H9 (cell line): ENCODE results near the gene MBD3L1. TPM values are rescaled to one million over a fixed set of nuclear protein-coding genes. Genes with fewer than 3 reads are reported as not detected.

Experiments used
- DNase-seq: peaks from one replicate; pipeline ENCODE4 v3.0.0-alpha.2; 2017
- H2AFZ ChIP-seq: one replicate; pipeline ENCODE4 v1.6.1; 2013; ENCODE audit warnings: mild to moderate bottlenecking, low read length, control low read depth, moderate library complexity
- H2AK5ac ChIP-seq: 2 replicates; pipeline ENCODE4 v1.6.1; 2013; ENCODE audit warnings: low read length, control low read depth, mixed read lengths; ENCODE audit not compliant: insufficient read length
- H2BK120ac ChIP-seq: one replicate; pipeline ENCODE4 v1.6.1; 2013; ENCODE audit warnings: low read depth, mild to moderate bottlenecking, low read length, control low read depth, inconsistent platforms; ENCODE audit not compliant: poor library complexity, severe bottlenecking
- H2BK12ac ChIP-seq: 2 replicates; pipeline ENCODE4 v1.6.1; 2013; ENCODE audit warnings: low read length, control low read depth, mixed read lengths, low read depth; ENCODE audit not compliant: insufficient read length
- H2BK15ac ChIP-seq: 2 replicates; pipeline ENCODE4 v1.6.1; 2013; ENCODE audit warnings: low read depth, low read length, control low read depth
- H2BK20ac ChIP-seq: one replicate; pipeline ENCODE4 v1.6.1; 2013; ENCODE audit warnings: low read depth, mild to moderate bottlenecking, low read length, control low read depth, inconsistent platforms; ENCODE audit not compliant: poor library complexity, severe bottlenecking
- H2BK5ac ChIP-seq: 2 replicates; pipeline ENCODE4 v1.6.1; 2013; ENCODE audit warnings: low read length, control low read depth, mixed read lengths; ENCODE audit not compliant: insufficient read length
- H3K14ac ChIP-seq: 2 replicates; pipeline ENCODE4 v1.6.1; 2013; ENCODE audit warnings: low read length, control low read depth; ENCODE audit not compliant: insufficient read depth
- H3K18ac ChIP-seq: 2 replicates; pipeline ENCODE4 v1.6.1; 2013; ENCODE audit warnings: low read depth, mild to moderate bottlenecking, mixed read lengths, low read length, control low read depth; ENCODE audit not compliant: insufficient read length
- H3K23ac ChIP-seq: 2 replicates; pipeline ENCODE4 v1.6.1; 2013; ENCODE audit warnings: low read length, control low read depth, mixed read lengths, low read depth; ENCODE audit not compliant: insufficient read length
- H3K23me2 ChIP-seq: 2 replicates; pipeline ENCODE4 v1.6.1; 2013; ENCODE audit warnings: low read depth, mild to moderate bottlenecking, mixed read lengths, low read length, control low read depth; ENCODE audit not compliant: insufficient read length, poor library complexity, severe bottlenecking
- H3K27ac ChIP-seq: 2 replicates; pipeline ENCODE4 v1.5.1; 2013; ENCODE audit warnings: low read length, control low read depth, mixed read lengths, low read depth; ENCODE audit not compliant: insufficient read length
- H3K27me3 ChIP-seq: 2 replicates; pipeline ENCODE4 v1.6.1; 2013; ENCODE audit warnings: low read length, control low read depth, inconsistent platforms; ENCODE audit not compliant: insufficient read depth
- H3K4ac ChIP-seq: 2 replicates; pipeline ENCODE4 v1.6.1; 2013; ENCODE audit warnings: low read depth, mild to moderate bottlenecking, control low read depth, inconsistent platforms, low read length, moderate library complexity
- H3K4me1 ChIP-seq: 2 replicates; pipeline ENCODE4 v1.6.1; 2013; ENCODE audit warnings: low read length, control low read depth, inconsistent platforms; ENCODE audit not compliant: insufficient read depth
- H3K4me2 ChIP-seq: 2 replicates; pipeline ENCODE4 v1.6.1; 2013; ENCODE audit warnings: low read length, control low read depth, mixed read lengths; ENCODE audit not compliant: insufficient read length, insufficient read depth
- H3K56ac ChIP-seq: 2 replicates; pipeline ENCODE4 v1.6.1; 2013; ENCODE audit warnings: low read depth, mild to moderate bottlenecking, mixed read lengths, low read length, control low read depth; ENCODE audit not compliant: insufficient read length
- H3K79me1 ChIP-seq: 2 replicates; pipeline ENCODE4 v1.6.1; 2013; ENCODE audit warnings: low read depth, mild to moderate bottlenecking, moderate library complexity, low read length, control low read depth, inconsistent platforms; ENCODE audit not compliant: insufficient read depth, poor library complexity, severe bottlenecking
- H3K79me2 ChIP-seq: 2 replicates; pipeline ENCODE4 v1.6.1; 2013; ENCODE audit warnings: low read length, control low read depth, inconsistent platforms; ENCODE audit not compliant: insufficient read depth
- H3K9ac ChIP-seq: 2 replicates; pipeline ENCODE4 v1.6.1; 2013; ENCODE audit warnings: low read length, control low read depth, mixed read lengths; ENCODE audit not compliant: insufficient read length; ENCODE audit errors: extremely low read depth
- H3K9me3 ChIP-seq: one replicate; pipeline ENCODE4 v1.6.1; 2013; ENCODE audit warnings: low read depth, low read length, inconsistent platforms; ENCODE audit not compliant: control insufficient read depth
- H3T11ph ChIP-seq: one replicate; pipeline ENCODE4 v1.6.1; 2013; ENCODE audit warnings: mild to moderate bottlenecking, low read length, control low read depth, inconsistent platforms
- H4K20me1 ChIP-seq: one replicate; pipeline ENCODE4 v1.6.1; 2013; ENCODE audit not compliant: control insufficient read depth, insufficient read length, insufficient read depth
- H4K5ac ChIP-seq: 2 replicates; pipeline ENCODE4 v1.6.1; 2013; ENCODE audit warnings: low read depth, mild to moderate bottlenecking, mixed read lengths, low read length, control low read depth; ENCODE audit not compliant: insufficient read length
- H4K8ac ChIP-seq: replicated peaks from 2 replicates; pipeline ENCODE4 v1.6.1; 2013; ENCODE audit warnings: low read length, control low read depth, mixed read lengths, low read depth; ENCODE audit not compliant: insufficient read length
- H4K91ac ChIP-seq: 2 replicates; pipeline ENCODE4 v1.6.1; 2013; ENCODE audit warnings: low read depth, mild to moderate bottlenecking, moderate library complexity, mixed read lengths, low read length, control low read depth; ENCODE audit not compliant: insufficient read length
- H3K27ac Mint-ChIP-seq, 3 experiments: 2 replicates in 2 of 3; 3 replicates in 1 of 3; pipeline ENCODE4 v1.8.0; 2020 to 2021; ENCODE audit warnings: mixed read lengths in 3 of 3, mild to moderate bottlenecking in 1 of 3, moderate library complexity in 1 of 3
- H3K27me3 Mint-ChIP-seq: 2 replicates; pipeline ENCODE4 v1.8.0; 2021; ENCODE audit warnings: low read depth, mild to moderate bottlenecking, moderate library complexity, mixed read lengths
- H3K36me3 Mint-ChIP-seq, 3 experiments: 2 replicates in 2 of 3; 3 replicates in 1 of 3; pipeline ENCODE4 v1.8.0; 2020 to 2021; ENCODE audit warnings: low read depth in 3 of 3, mixed read lengths in 3 of 3; ENCODE audit not compliant: insufficient read depth in 1 of 3
- H3K4me1 Mint-ChIP-seq, 2 experiments: 2 replicates each; pipeline ENCODE4 v1.8.0; 2020; ENCODE audit warnings: mixed read lengths in 2 of 2
- H3K4me3 Mint-ChIP-seq, 2 experiments: 2 replicates in 1 of 2; 3 replicates in 1 of 2; pipeline ENCODE4 v1.8.0; 2020 to 2021; ENCODE audit warnings: mild to moderate bottlenecking in 2 of 2, mixed read lengths in 2 of 2, moderate library complexity in 1 of 2
- H3K9me3 Mint-ChIP-seq, 2 experiments: 2 replicates in 1 of 2; 3 replicates in 1 of 2; pipeline ENCODE4 v1.8.0; 2020; ENCODE audit warnings: mild to moderate bottlenecking in 2 of 2, mixed read lengths in 2 of 2, moderate library complexity in 1 of 2
- CTCF ChIP-seq: fragments of 200-600 bp; sonication (generic); conservative IDR thresholded peaks from 3 replicates; pipeline ENCODE4 v1.8.0; 2021; ENCODE audit warnings: antibody characterized with exemption, mild to moderate bottlenecking
- total RNA-seq: library from RNA; stranded (reverse); gene quantifications from 2 replicates; pipeline ENCODE4 v1.2.1, GENCODE V29; 2021

The MBD3L1 gene
- total RNA-seq, 1 experiment from 2014 or later = not detected

GRCh38 chr19:8890260-8890659, 58.1 kb downstream of the MBD3L1 start:
- H3K23me2 ChIP-seq = no peaks in the 10 kb centered on the region
- H3K23ac ChIP-seq = no peak overlapping the region
- H2BK20ac ChIP-seq = no peak overlapping the region
- no peak overlapping the region for H2AFZ ChIP-seq
- no peak overlapping the region for H3K4ac ChIP-seq
- H3K27ac ChIP-seq = no peak overlapping the region
- H3K4me1 Mint-ChIP-seq = no peaks in the 10 kb centered on the region
- H3K9ac ChIP-seq = no peak overlapping the region
- no peak for TF ChIP-seq CTCF
- H4K91ac ChIP-seq = no peak overlapping the region
- no peaks in the 10 kb centered on the region; a peak in 1 of 7 replicates for H3K36me3 Mint-ChIP-seq
- no peak overlapping the region for H3K27ac Mint-ChIP-seq
- H4K5ac ChIP-seq = no peak overlapping the region
- H4K8ac ChIP-seq = no peak overlapping the region
- no peaks in the 10 kb centered on the region for H3K4me1 ChIP-seq
- no peaks in the 10 kb centered on the region for H3K79me1 ChIP-seq
- no peaks in the 10 kb centered on the region for H4K20me1 ChIP-seq
- H3K18ac ChIP-seq = no peak overlapping the region
- no peak overlapping the region for H3T11ph ChIP-seq
- H2BK5ac ChIP-seq = no peak overlapping the region
- no peak for DNase-seq
- H3K27me3 Mint-ChIP-seq = no peaks in the 10 kb centered on the region
- H2BK12ac ChIP-seq = no peak overlapping the region
- no peak overlapping the region for H2AK5ac ChIP-seq
- H3K4me2 ChIP-seq = no peak overlapping the region
- peaks cover 100% of the 10 kb centered on the region for H3K9me3 ChIP-seq
- no peaks in the 10 kb centered on the region for H3K27me3 ChIP-seq
- no peak overlapping the region for H3K56ac ChIP-seq
- H3K9me3 Mint-ChIP-seq = no peaks in the 10 kb centered on the region
- no peak overlapping the region for H3K4me3 Mint-ChIP-seq
- H2BK120ac ChIP-seq = no peak overlapping the region
- no peaks in the 10 kb centered on the region for H3K79me2 ChIP-seq
- H3K14ac ChIP-seq = no peak overlapping the region
- no peak overlapping the region for H2BK15ac ChIP-seq

Other genes starting within 250 kb of the MBD3L1 start
- 25.6 and 26.5 TPM in 2 replicates for gene ADAMTS10, start 221.7 kb upstream of the MBD3L1 start, total RNA-seq
- not detected in 2 replicates for gene NFILZ, start 201.7 kb upstream of the MBD3L1 start, total RNA-seq
- not detected in 2 replicates for gene ACTL9, start 133.6 kb upstream of the MBD3L1 start, total RNA-seq
- not detected in 2 replicates for gene OR2Z1, start 110.7 kb upstream of the MBD3L1 start, total RNA-seq
- gene ZNF558, start 73 bp upstream of the MBD3L1 start, total RNA-seq = 30.2 and 30.5 TPM in 2 replicates
- gene MUC16, start 178.0 kb downstream of the MBD3L1 start, total RNA-seq = 0.22 and 0.29 TPM in 2 replicates